Uterus (tissue), 2 donors: Measurements from ENCODE around the gene INSIG1.

ENCODE experiments used
- POLR2A ChIP-seq, 2 donors: fragments of 450-650 bp; IDR thresholded peaks; one replicate each; pipeline ENCODE4 v1.6.1; 2016; ENCODE audit warnings: antibody characterized with exemption in 2 of 2, mild to moderate bottlenecking in 1 of 2, moderate library complexity in 1 of 2
- TF ChIP-seq, protein P1 (sequence below), 4 experiments: fragments of 200-600 bp in 2 of 4; fragments of 450-650 bp in 2 of 4; sonication (generic) in 2 of 4; IDR thresholded peaks; one replicate each; pipeline ENCODE4 v1.5.1; 2016 to 2019; ENCODE audit warnings: antibody characterized with exemption in 4 of 4, mild to moderate bottlenecking in 2 of 4, moderate library complexity in 1 of 4

DNA sequence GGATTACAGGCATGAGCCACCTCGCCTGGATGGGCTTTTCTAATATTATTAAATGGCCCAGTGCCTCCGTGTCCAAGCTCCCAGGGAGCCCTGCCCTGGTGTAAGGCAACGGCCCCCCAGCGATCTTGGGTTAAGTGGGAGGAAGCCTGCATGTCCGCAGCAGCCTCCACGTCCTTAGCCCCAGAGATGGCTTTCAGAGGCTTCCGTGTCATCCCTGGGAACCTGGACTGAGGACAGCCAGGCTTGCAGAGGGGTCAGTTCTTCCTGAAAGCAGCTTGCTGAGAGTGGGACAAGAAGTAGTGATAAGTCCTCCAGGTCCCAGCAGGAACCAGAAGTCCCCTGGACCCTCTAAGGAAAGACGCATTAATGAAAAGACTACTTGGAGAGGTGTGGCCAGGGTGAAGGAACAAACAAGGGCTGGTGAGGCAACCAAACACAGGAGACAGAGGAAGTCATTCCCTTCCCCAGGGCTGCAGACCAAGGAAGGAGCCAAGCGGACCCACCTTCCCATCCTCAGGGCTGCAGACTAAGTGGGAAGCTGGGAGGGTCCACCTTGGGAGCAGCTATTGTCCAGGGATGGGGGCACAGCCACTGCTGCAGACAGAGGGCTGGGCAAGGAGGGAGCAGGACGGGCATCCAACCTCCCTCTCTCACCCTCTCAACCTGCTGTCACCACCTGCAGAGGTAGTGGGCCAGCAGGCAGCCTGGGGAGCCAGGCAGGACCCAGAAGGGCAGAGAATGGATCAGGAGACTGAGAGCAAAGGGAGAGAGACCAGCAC is 13.0 kb upstream of the INSIG1 start:
- TF ChIP-seq, protein P1, sequence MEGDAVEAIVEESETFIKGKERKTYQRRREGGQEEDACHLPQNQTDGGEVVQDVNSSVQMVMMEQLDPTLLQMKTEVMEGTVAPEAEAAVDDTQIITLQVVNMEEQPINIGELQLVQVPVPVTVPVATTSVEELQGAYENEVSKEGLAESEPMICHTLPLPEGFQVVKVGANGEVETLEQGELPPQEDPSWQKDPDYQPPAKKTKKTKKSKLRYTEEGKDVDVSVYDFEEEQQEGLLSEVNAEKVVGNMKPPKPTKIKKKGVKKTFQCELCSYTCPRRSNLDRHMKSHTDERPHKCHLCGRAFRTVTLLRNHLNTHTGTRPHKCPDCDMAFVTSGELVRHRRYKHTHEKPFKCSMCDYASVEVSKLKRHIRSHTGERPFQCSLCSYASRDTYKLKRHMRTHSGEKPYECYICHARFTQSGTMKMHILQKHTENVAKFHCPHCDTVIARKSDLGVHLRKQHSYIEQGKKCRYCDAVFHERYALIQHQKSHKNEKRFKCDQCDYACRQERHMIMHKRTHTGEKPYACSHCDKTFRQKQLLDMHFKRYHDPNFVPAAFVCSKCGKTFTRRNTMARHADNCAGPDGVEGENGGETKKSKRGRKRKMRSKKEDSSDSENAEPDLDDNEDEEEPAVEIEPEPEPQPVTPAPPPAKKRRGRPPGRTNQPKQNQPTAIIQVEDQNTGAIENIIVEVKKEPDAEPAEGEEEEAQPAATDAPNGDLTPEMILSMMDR (IDR thresholded peaks at IDR 0.05) = no peak
- no peak for TF ChIP-seq POLR2A (IDR thresholded peaks at IDR 0.05)
